Cardiac septum (tissue), 1 donor: ENCODE measurements around the gene MRPL1. TPM values are rescaled to one million over a fixed set of nuclear protein-coding genes. Genes with fewer than 3 reads are reported as not detected.
"Not testable (repeated sequence)": the region's sequence is repeated elsewhere in the genome, so short reads cannot be mapped to it uniquely, and the experiment has no call there.

ENCODE experiments used
- DNase-seq: peaks from one replicate; pipeline ENCODE4 v3.0.0-alpha.2; 2020; ENCODE audit warnings: low spot score
- intact Hi-C: fragments of 100-400 bp; cut with DNase I; formaldehyde crosslinking; loops from one replicate; pipeline ENCODE4 v1.14.0; 2022
- total RNA-seq: library from RNA; stranded (reverse); fragmentation: NEBNext Ultra II Directional; extraction: Animal tissue kit (Norgen Biotek cat#: 25700); gene quantifications from one replicate; pipeline ENCODE4 v1.2.1, GENCODE V29; 2021
- donor health status: DM: no; HTN: no; CAD: no.

The MRPL1 gene
- total RNA-seq, 1 donor from 2014 or later = 29.0 TPM

- intact Hi-C loops = no loop called here
- no peak for DNase-seq
Observed at GRCh38 chr4:77845400-77845799, 17.2 kb upstream of the MRPL1 start.

GRCh38 chr4:77845929-77846328, 16.7 kb upstream of the MRPL1 start:
- intact Hi-C loops = no loop called here
- no peak for DNase-seq

GRCh38 chr4:77848508-77848907, 14.1 kb upstream of the MRPL1 start:
- intact Hi-C loops = no loop called here
- no peak for DNase-seq

GRCh38 chr4:77849278-77849965, 13.2 kb upstream of the MRPL1 start:
- no peak for DNase-seq
- intact Hi-C loops = no loop called here

GRCh38 chr4:77852892-77853495, 9.6 kb upstream of the MRPL1 start:
- DNase-seq = no peak
- intact Hi-C loops = no loop called here

- intact Hi-C loops = no loop called here
- DNase-seq = no peak
Observed at GRCh38 chr4:77854431-77855111, 8.1 kb upstream of the MRPL1 start.

- no peak for DNase-seq
- intact Hi-C loops = no loop called here
Observed at GRCh38 chr4:77856152-77856551, 6.5 kb upstream of the MRPL1 start.

GRCh38 chr4:77859256-77859655, 3.4 kb upstream of the MRPL1 start:
- DNase-seq = no peak
- intact Hi-C loops = no loop called here

GRCh38 chr4:77861495-77861894, 1.1 kb upstream of the MRPL1 start:
- intact Hi-C loops = loop anchor here (5.0 to 10.0 kb wide), 2 partner anchors 127 to 196 kb away; partner anchors contain the start of gene FRAS1
- no peak for DNase-seq

- DNase-seq = not testable (repeated sequence)
- intact Hi-C loops = loop anchor here (5.0 to 10.0 kb wide), 2 partner anchors 129 to 194 kb away; partner anchors contain the start of gene FRAS1
Observed at GRCh38 chr4:77863341-77863740, 711 bp downstream of the MRPL1 start.

- intact Hi-C loops = loop anchor here (10.0 kb wide), 1 partner anchor 130 kb away; no protein-coding TSS in a partner anchor
- DNase-seq = no peak
Observed at GRCh38 chr4:77865259-77865658, 2.6 kb downstream of the MRPL1 start.

- no peak for DNase-seq
- intact Hi-C loops = no loop called here
Observed at GRCh38 chr4:77872723-77873445, 10.3 kb downstream of the MRPL1 start.

- intact Hi-C loops = no loop called here
- DNase-seq = no peak
Observed at GRCh38 chr4:77877167-77877566, 14.5 kb downstream of the MRPL1 start.

GRCh38 chr4:77877771-77878565, 15.3 kb downstream of the MRPL1 start:
- intact Hi-C loops = no loop called here
- no peak for DNase-seq

GRCh38 chr4:77880784-77881183, 18.2 kb downstream of the MRPL1 start:
- no peak for DNase-seq
- intact Hi-C loops = no loop called here

- no peak for DNase-seq
- intact Hi-C loops = no loop called here
Observed at GRCh38 chr4:77881460-77882295, 19.0 kb downstream of the MRPL1 start.

GRCh38 chr4:77893451-77893850, 30.8 kb downstream of the MRPL1 start:
- intact Hi-C loops = no loop called here
- no peak for DNase-seq

GRCh38 chr4:77899607-77900006, 37.0 kb downstream of the MRPL1 start:
- no peak for DNase-seq
- intact Hi-C loops = no loop called here
